Lower leg skin (tissue), 4 donors: ENCODE measurements around the gene CHST6. TPM values are rescaled to one million over a fixed set of nuclear protein-coding genes. Genes with fewer than 3 reads are reported as not detected.
"Not testable (repeated sequence)": the region's sequence is repeated elsewhere in the genome, so short reads cannot be mapped to it uniquely, and the experiment has no call there.

Experiments
- DNase-seq, 2 donors: peaks; one replicate each; pipeline ENCODE4 v3.0.0-alpha.2; 2019; ENCODE audit warnings: low spot score in 2 of 2
- H3K4me3 ChIP-seq: fragments of 200-600 bp; sonication (generic); 2 replicates; pipeline ENCODE4 v1.5.1; 2017; ENCODE audit warnings: mild to moderate bottlenecking, low read depth; ENCODE audit not compliant: poor library complexity, severe bottlenecking
- CTCF ChIP-seq, 3 donors: fragments of 450-650 bp; IDR thresholded peaks; one replicate each; pipeline ENCODE4 v1.5.1; 2016; ENCODE audit warnings: antibody characterized with exemption in 3 of 3, mild to moderate bottlenecking in 3 of 3, moderate library complexity in 2 of 3
- POLR2A ChIP-seq, 2 donors: fragments of 450-650 bp; IDR thresholded peaks; one replicate each; pipeline ENCODE4 v1.6.1; 2016 to 2017; ENCODE audit warnings: antibody characterized with exemption in 2 of 2, mild to moderate bottlenecking in 1 of 2, moderate library complexity in 1 of 2
- WGBS, 2 donors: methylation state at CpG; one replicate each; pipeline ENCODE4 v1.1.5; 2018; 5-methylcytosine and 5-hydroxymethylcytosine counted together
- intact Hi-C: fragments of 100-400 bp; cut with DNase I; formaldehyde crosslinking; loops from one replicate; pipeline ENCODE4 v1.15.0; 2023; ENCODE audit warnings: low total_unique reads
- total RNA-seq, 4 donors: library from RNA; depleted of rRNA; stranded (reverse); fragments of >200 nt; gene quantifications; one replicate each; pipeline ENCODE4 v1.1.0, GENCODE V29; 2016

CHST6 gene
- total RNA-seq, 4 donors from 2014 or later: 0.11 to 0.56 (median 0.16) TPM; not detected in 1

- WGBS, 2 donors: 94 to 96% methylated on average over 65 to 78 of the region's 81 CpGs
- TF ChIP-seq CTCF (IDR thresholded peaks at IDR 0.05): no peak
- no peak for TF ChIP-seq POLR2A (IDR thresholded peaks at IDR 0.05)
- DNase-seq: no peak
- intact Hi-C loops: no loop called here
- no peak overlapping the region for H3K4me3 ChIP-seq
Observed at GRCh38 chr16:75529056-75529905, 34.0 kb upstream of the CHST6 start.

GRCh38 chr16:75527825-75528299 is 32.6 kb upstream of the CHST6 start:
- DNase-seq: no peak
- intact Hi-C loops: no loop called here
- no peak overlapping the region for H3K4me3 ChIP-seq
- WGBS, 2 donors: 68 to 91% methylated on average over 5 of the region's 5 CpGs
- no peak for TF ChIP-seq POLR2A (IDR thresholded peaks at IDR 0.05)
- no peak for TF ChIP-seq CTCF (IDR thresholded peaks at IDR 0.05)

- H3K4me3 ChIP-seq: no peak overlapping the region
- 66 to 81% methylated on average over 5 of the region's 5 CpGs for WGBS, 2 donors
- intact Hi-C loops: no loop called here
- no peak for DNase-seq
- no peak for TF ChIP-seq CTCF (IDR thresholded peaks at IDR 0.05)
- TF ChIP-seq POLR2A (IDR thresholded peaks at IDR 0.05): no peak
Observed at GRCh38 chr16:75526032-75526790, 31.0 kb upstream of the CHST6 start.

- intact Hi-C loops: no loop called here
- DNase-seq: no peak
- WGBS, 2 donors: 91 to 92% methylated on average over 6 of the region's 6 CpGs
- TF ChIP-seq CTCF (IDR thresholded peaks at IDR 0.05): no peak
- no peak overlapping the region for H3K4me3 ChIP-seq
Observed at GRCh38 chr16:75519175-75519574, 23.9 kb upstream of the CHST6 start.

GRCh38 chr16:75516189-75516966 is 21.1 kb upstream of the CHST6 start:
- peak overlapping the region; percentile 92 for H3K4me3 ChIP-seq
- intact Hi-C loops, DNase-seq: not testable (repeated sequence)
- WGBS, 2 donors: 9 to 15% methylated on average over 24 to 41 of the region's 42 CpGs
